HepG2 (cell line): ENCODE results near the gene RFC1. TPM values are rescaled to one million over a fixed set of nuclear protein-coding genes. Genes with fewer than 3 reads are reported as not detected.

Experiments used
- CREB1 ChIP-seq, 2 experiments: fragments of 450-650 bp in 1 of 2; IDR thresholded peaks; 2 replicates each; pipeline ENCODE4 v1.6.1; 2016 to 2017; ENCODE audit warnings: control low read depth in 1 of 2, mild to moderate bottlenecking in 1 of 2, missing compliant biosample characterization in 1 of 2, missing genetic modification characterization in 1 of 2
- CSRNP1 ChIP-seq: sonication (generic); formaldehyde crosslinking; IDR thresholded peaks from 2 replicates; pipeline ENCODE4 v1.8.1; 2023; ENCODE audit warnings: mild to moderate bottlenecking, missing genetic modification reagents
- ELF1 ChIP-seq: sonication (generic); formaldehyde crosslinking; IDR thresholded peaks from 2 replicates; pipeline ENCODE4 v1.4.0; 2020; ENCODE audit warnings: missing genetic modification reagents
- FOXK2 ChIP-seq: fragments of 450-650 bp; IDR thresholded peaks from 2 replicates; pipeline ENCODE4 v1.6.1; 2016
- HNF4G ChIP-seq, 2 experiments: sonication (generic) in 1 of 2; formaldehyde crosslinking in 1 of 2; IDR thresholded peaks; 2 replicates each; pipeline versions ENCODE4 v1.4.0 to v1.6.1; 2011 to 2020; ENCODE audit warnings: borderline replicate concordance in 2 of 2, low read depth in 2 of 2, mild to moderate bottlenecking in 2 of 2, low read length in 1 of 2, missing genetic modification reagents in 1 of 2, moderate library complexity in 1 of 2
- IRF9 ChIP-seq: sonication (generic); formaldehyde crosslinking; IDR thresholded peaks from 2 replicates; pipeline ENCODE4 v1.8.0; 2022; ENCODE audit warnings: missing genetic modification reagents, mild to moderate bottlenecking, borderline replicate concordance
- KLF15 ChIP-seq: sonication (generic); formaldehyde crosslinking; IDR thresholded peaks from 2 replicates; pipeline ENCODE4 v1.8.1; 2023; ENCODE audit warnings: borderline replicate concordance, mild to moderate bottlenecking, inconsistent platforms, missing genetic modification reagents, mixed read lengths
- MAX ChIP-seq: IDR thresholded peaks from 2 replicates; pipeline ENCODE4 v1.6.1; 2012; ENCODE audit warnings: inconsistent platforms
- MYC ChIP-seq: sonication (generic); formaldehyde crosslinking; IDR thresholded peaks from 2 replicates; pipeline ENCODE4 v1.9.0; 2021; ENCODE audit warnings: missing genetic modification reagents, borderline replicate concordance
- MZF1 ChIP-seq: sonication (generic); formaldehyde crosslinking; IDR thresholded peaks from 2 replicates; pipeline ENCODE4 v1.8.1; 2023; ENCODE audit warnings: mild to moderate bottlenecking, missing genetic modification reagents, borderline replicate concordance
- NFKB2 ChIP-seq: sonication (generic); formaldehyde crosslinking; IDR thresholded peaks from 2 replicates; pipeline ENCODE4 v1.4.0; 2020; ENCODE audit warnings: missing genetic modification reagents, borderline replicate concordance
- NONO ChIP-seq, 2 experiments: fragments of 450-650 bp in 1 of 2; sonication (generic) in 1 of 2; formaldehyde crosslinking in 1 of 2; IDR thresholded peaks in 1 of 2; conservative IDR thresholded peaks in 1 of 2; 2 replicates each; pipeline versions ENCODE4 v1.6.1 to v1.8.0; 2017 to 2022; ENCODE audit warnings: mild to moderate bottlenecking in 1 of 2, missing genetic modification reagents in 1 of 2, moderate library complexity in 1 of 2
- PCBP2 ChIP-seq: fragments of 200-400 bp; formaldehyde crosslinking; optimal IDR thresholded peaks from 2 replicates; pipeline ENCODE3; 2018; ENCODE audit warnings: low read length, low read depth; ENCODE audit not compliant: poor library complexity, severe bottlenecking
- PHB2 ChIP-seq: fragments of 450-650 bp; IDR thresholded peaks from 2 replicates; pipeline ENCODE4 v1.6.1; 2018; ENCODE audit not compliant: partially characterized antibody
- RBM39 ChIP-seq: fragments of 200-400 bp; formaldehyde crosslinking; IDR thresholded peaks from one replicate; pipeline ENCODE4 v1.6.1; 2018; ENCODE audit warnings: antibody characterized with exemption, mild to moderate bottlenecking, low read depth, low read length; ENCODE audit not compliant: poor library complexity, severe bottlenecking
- THRA ChIP-seq: sonication (generic); formaldehyde crosslinking; IDR thresholded peaks from 2 replicates; pipeline ENCODE4 v1.4.0; 2020; ENCODE audit warnings: missing genetic modification reagents, borderline replicate concordance
- ZNF143 ChIP-seq: sonication (generic); formaldehyde crosslinking; IDR thresholded peaks from 2 replicates; pipeline ENCODE4 v1.4.0; 2020; ENCODE audit warnings: missing genetic modification reagents
- ZNF225 ChIP-seq: sonication (generic); formaldehyde crosslinking; IDR thresholded peaks from 2 replicates; pipeline ENCODE4 v1.4.0; 2020; ENCODE audit warnings: mild to moderate bottlenecking, missing genetic modification reagents
- ZNF335 ChIP-seq: sonication (generic); formaldehyde crosslinking; IDR thresholded peaks from 2 replicates; pipeline ENCODE4 v1.4.0; 2020; ENCODE audit warnings: missing genetic modification reagents
- ZNF597 ChIP-seq: sonication (generic); formaldehyde crosslinking; IDR thresholded peaks from 2 replicates; pipeline ENCODE4 v1.5.0; 2020; ENCODE audit warnings: missing genetic modification reagents
- ZNF770 ChIP-seq: sonication (generic); formaldehyde crosslinking; IDR thresholded peaks from 2 replicates; pipeline ENCODE4 v1.5.0; 2020; ENCODE audit warnings: mild to moderate bottlenecking, missing genetic modification reagents
- ZNF772 ChIP-seq: sonication (generic); formaldehyde crosslinking; IDR thresholded peaks from 2 replicates; pipeline ENCODE4 v1.5.0; 2020; ENCODE audit warnings: mild to moderate bottlenecking, missing genetic modification reagents
- polyA plus RNA-seq, 8 experiments: library from polyadenylated mRNA; depleted of rRNA in 3 of 8; stranded (reverse) in 7 of 8; unstranded in 1 of 8; fragments of >200 nt; fragmentation: Illumina TruSeq in 4 of 8; extraction: Trizol in 4 of 8; gene quantifications; 2 replicates each; pipeline versions ENCODE4 v1.2.1 to v1.2.3, GENCODE V29; 2011 to 2016; ENCODE audit warnings: low read depth in 4 of 8, missing spikeins in 1 of 8, mixed read lengths in 1 of 8; ENCODE audit not compliant: insufficient read depth in 1 of 8
- total RNA-seq, 5 experiments: library from RNA; depleted of rRNA; stranded (reverse); fragments of >200 nt; fragmentation: Illumina TruSeq; extraction: Trizol; gene quantifications; 2 replicates each; pipeline ENCODE4 v1.2.3, GENCODE V29; 2016; ENCODE audit warnings: low read depth in 1 of 5

Gene RFC1
- total and polyA plus RNA-seq, 2 of the 13 experiments (the other 11 are each of a cell fraction or from before 2014, with no cell fraction given) = 15.9 to 78.8 TPM

- TF ChIP-seq THRA (CRISPR knock-in tag) (peak; percentile 40; the same call in 1 of the 2 replicates), ZNF143 (CRISPR knock-in tag) (no peak), ELF1 (CRISPR knock-in tag) (no peak), PCBP2 (no peak), ZNF597 (no peak), FOXK2 (no peak), ZNF225 (no peak), HNF4G (IDR thresholded peaks at IDR 0.05; ENCODE audit: borderline replicate concordance, low read depth, low read length) (peak; percentile 48; the same call in 1 of the 2 replicates), HNF4G (CRISPR knock-in tag; IDR thresholded peaks at IDR 0.05; ENCODE audit: borderline replicate concordance, low read depth) (no peak), MYC (no peak), PHB2 (no peak), ZNF772 (CRISPR knock-in tag) (no peak), IRF9 (no peak), RBM39 (no peak), NONO (IDR thresholded peaks at IDR 0.05) (no peak), NONO (CRISPR knock-in tag; conservative IDR thresholded peaks at IDR 0.05) (no peak), ZNF770 (CRISPR knock-in tag) (no peak), NFKB2 (CRISPR knock-in tag) (no peak), KLF15 (CRISPR knock-in tag) (no peak), ZNF335 (CRISPR knock-in tag) (no peak), MZF1 (CRISPR knock-in tag) (no peak), CSRNP1 (CRISPR knock-in tag) (no peak), MAX (no peak), CREB1 (IDR thresholded peaks at IDR 0.05) (peak; percentile 59), CREB1 (CRISPR knock-in tag; IDR thresholded peaks at IDR 0.05) (no peak)
Measured at GRCh38 chr4:39274503-39274902, 91.7 kb downstream of the RFC1 start (continued).
